Astrocyte (in vitro differentiated cells and primary cell): Measurements from ENCODE around the gene KCNH6.

Experiments used
- EZH2 ChIP-seq: IDR thresholded peaks from 2 replicates; pipeline ENCODE4 v1.6.1; 2012; ENCODE audit warnings: mild to moderate bottlenecking, low read length, inconsistent platforms; ENCODE audit not compliant: insufficient read depth
- TF ChIP-seq, protein P1 (sequence below): IDR thresholded peaks from 2 replicates; pipeline ENCODE4 v1.5.1; 2011; ENCODE audit warnings: low read depth, mild to moderate bottlenecking, inconsistent platforms, low read length, moderate library complexity; ENCODE audit not compliant: insufficient read depth

DNA sequence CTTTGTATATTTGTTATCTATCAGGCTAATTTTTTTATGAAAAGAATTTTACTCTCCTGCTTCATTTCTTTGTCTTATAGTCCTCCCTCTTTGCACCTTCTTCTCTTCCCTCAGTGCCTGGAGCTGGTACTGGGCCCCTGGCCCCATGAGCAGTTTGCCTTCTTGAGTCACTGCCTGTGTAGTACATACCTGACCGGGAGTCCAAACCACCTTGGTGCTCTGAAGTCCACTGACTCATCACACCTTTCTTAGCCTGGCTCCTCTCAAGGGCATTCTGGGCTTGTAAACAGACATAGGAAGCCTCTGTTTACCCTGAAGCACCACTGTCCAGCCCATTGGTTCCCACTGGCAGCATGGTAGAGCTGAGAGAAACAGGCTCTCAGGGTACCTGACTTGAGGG is 66.5 kb downstream of the KCNH6 start:
- TF ChIP-seq EZH2: no peak
- TF ChIP-seq, protein P1, sequence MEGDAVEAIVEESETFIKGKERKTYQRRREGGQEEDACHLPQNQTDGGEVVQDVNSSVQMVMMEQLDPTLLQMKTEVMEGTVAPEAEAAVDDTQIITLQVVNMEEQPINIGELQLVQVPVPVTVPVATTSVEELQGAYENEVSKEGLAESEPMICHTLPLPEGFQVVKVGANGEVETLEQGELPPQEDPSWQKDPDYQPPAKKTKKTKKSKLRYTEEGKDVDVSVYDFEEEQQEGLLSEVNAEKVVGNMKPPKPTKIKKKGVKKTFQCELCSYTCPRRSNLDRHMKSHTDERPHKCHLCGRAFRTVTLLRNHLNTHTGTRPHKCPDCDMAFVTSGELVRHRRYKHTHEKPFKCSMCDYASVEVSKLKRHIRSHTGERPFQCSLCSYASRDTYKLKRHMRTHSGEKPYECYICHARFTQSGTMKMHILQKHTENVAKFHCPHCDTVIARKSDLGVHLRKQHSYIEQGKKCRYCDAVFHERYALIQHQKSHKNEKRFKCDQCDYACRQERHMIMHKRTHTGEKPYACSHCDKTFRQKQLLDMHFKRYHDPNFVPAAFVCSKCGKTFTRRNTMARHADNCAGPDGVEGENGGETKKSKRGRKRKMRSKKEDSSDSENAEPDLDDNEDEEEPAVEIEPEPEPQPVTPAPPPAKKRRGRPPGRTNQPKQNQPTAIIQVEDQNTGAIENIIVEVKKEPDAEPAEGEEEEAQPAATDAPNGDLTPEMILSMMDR: no peak
